CD4-positive, alpha-beta T cell treated with Interferon alpha-2 for 1 hour (primary cell): ENCODE data around the gene GADL1.
A peak's percentile ranks its signal among the peaks of the same experiment; 100 is the strongest.

ENCODE experiments used
- DNase-seq, 2 donors: peaks; one replicate each; pipeline ENCODE4 v3.0.0-alpha.2; 2020 to 2022

Gene GADL1

GRCh38 chr3:30805695-30806094, 88.8 kb downstream of the GADL1 start:
- DNase-seq: no peak

- no peak for DNase-seq
These were observed 89.5 kb downstream of the GADL1 start for GRCh38 chr3:30804984-30805383.

GRCh38 chr3:30795176-30795575, 99.3 kb downstream of the GADL1 start:
- no peak for DNase-seq

- no peak for DNase-seq
These were observed 100.7 kb downstream of the GADL1 start for GRCh38 chr3:30793740-30794139.

GRCh38 chr3:30790150-30790549, 104.3 kb downstream of the GADL1 start:
- no peak for DNase-seq

GRCh38 chr3:30786365-30786764, 108.1 kb downstream of the GADL1 start:
- no peak for DNase-seq

GRCh38 chr3:30779686-30780287, 114.7 kb downstream of the GADL1 start:
- no peak for DNase-seq

GRCh38 chr3:30778933-30779332, 115.5 kb downstream of the GADL1 start:
- no peak for DNase-seq

GRCh38 chr3:30777426-30778113, 116.9 kb downstream of the GADL1 start:
- DNase-seq: no peak

- DNase-seq: no peak
These were observed 118.2 kb downstream of the GADL1 start for GRCh38 chr3:30776186-30776815.

GRCh38 chr3:30775040-30775439, 119.4 kb downstream of the GADL1 start:
- DNase-seq: no peak

GRCh38 chr3:30774062-30774461, 120.4 kb downstream of the GADL1 start:
- DNase-seq: no peak

GRCh38 chr3:30770387-30770786, 124.1 kb downstream of the GADL1 start:
- no peak for DNase-seq

GRCh38 chr3:30768703-30769550, 125.5 kb downstream of the GADL1 start:
- peak; percentile 48 to 66 for DNase-seq

GRCh38 chr3:30768046-30768445, 126.4 kb downstream of the GADL1 start:
- DNase-seq: no peak

- no peak for DNase-seq
These were observed 127.9 kb downstream of the GADL1 start for GRCh38 chr3:30766522-30766921.

GRCh38 chr3:30764891-30765290, 129.6 kb downstream of the GADL1 start:
- DNase-seq: no peak

GRCh38 chr3:30764281-30764680, 130.2 kb downstream of the GADL1 start:
- DNase-seq: no peak

GRCh38 chr3:30761374-30761773, 133.1 kb downstream of the GADL1 start:
- DNase-seq: no peak

GRCh38 chr3:30760737-30761136, 133.7 kb downstream of the GADL1 start:
- DNase-seq: no peak

- DNase-seq: no peak
These were observed 134.3 kb downstream of the GADL1 start for GRCh38 chr3:30760040-30760695.

GRCh38 chr3:30756218-30756617, 138.2 kb downstream of the GADL1 start:
- DNase-seq: no peak

- no peak for DNase-seq
These were observed 140.0 kb downstream of the GADL1 start for GRCh38 chr3:30754426-30754825.
